ENCODE measurements around the gene SPIRE1.

Gene SPIRE1

GRCh38 chr18:12637901-12638643 is 19.8 kb downstream of the SPIRE1 start:
- H3K36me3 ChIP-seq (ENCODE audit: insufficient read depth, low read length): no peaks in the 10 kb centered on the region
- H3K9me3 ChIP-seq (ENCODE audit: insufficient read depth, low read length, severe bottlenecking): no peaks in the 10 kb centered on the region
- no peak overlapping the region for H3K4me3 ChIP-seq (ENCODE audit: low read depth in 1 of 2, low read length in 2 of 2)
- H3K27ac ChIP-seq (ENCODE audit: low read length): no peak overlapping the region
- H3K4me1 ChIP-seq (ENCODE audit: insufficient read depth, low read length): no peaks in the 10 kb centered on the region
- TF ChIP-seq CTCF (IDR thresholded peaks at IDR 0.05; ENCODE audit: borderline replicate concordance, extremely low read depth, low read length, poor library complexity, severe bottlenecking) (no peak), EZH2 (IDR thresholded peaks at IDR 0.05; ENCODE audit: borderline replicate concordance, low read depth, low read length, severe bottlenecking) (no peak)
- no peak overlapping the region for H3K4me2 ChIP-seq (ENCODE audit: insufficient read depth, low read length)
- H2AFZ ChIP-seq (ENCODE audit: low read depth, low read length): no peak overlapping the region
- DNase-seq (no peak), ATAC-seq (ENCODE audit: insufficient read depth, low read depth) (no peak)
- H3K9ac ChIP-seq (ENCODE audit: low read depth, low read length): no peak overlapping the region
- H3K79me2 ChIP-seq (ENCODE audit: insufficient read depth, low read length): no peaks in the 10 kb centered on the region
- no peaks in the 10 kb centered on the region for H4K20me1 ChIP-seq (ENCODE audit: insufficient read depth, low read length)
- H3K27me3 ChIP-seq (ENCODE audit: insufficient read depth, low read length, poor library complexity): no peaks in the 10 kb centered on the region

GRCh38 chr18:12637393-12637792 is 20.5 kb downstream of the SPIRE1 start:
- H3K9me3 ChIP-seq (ENCODE audit: insufficient read depth, low read length, severe bottlenecking): no peaks in the 10 kb centered on the region
- H3K9ac ChIP-seq (ENCODE audit: low read depth, low read length): no peak overlapping the region
- H4K20me1 ChIP-seq (ENCODE audit: insufficient read depth, low read length): no peaks in the 10 kb centered on the region
- H3K79me2 ChIP-seq (ENCODE audit: insufficient read depth, low read length): no peaks in the 10 kb centered on the region
- H3K4me3 ChIP-seq (ENCODE audit: low read depth in 1 of 2, low read length in 2 of 2): no peak overlapping the region
- no peak for TF ChIP-seq EZH2 (IDR thresholded peaks at IDR 0.05; ENCODE audit: borderline replicate concordance, low read depth, low read length, severe bottlenecking)
- TF ChIP-seq CTCF (IDR thresholded peaks at IDR 0.05; ENCODE audit: borderline replicate concordance, extremely low read depth, low read length, poor library complexity, severe bottlenecking): no peak
- no peaks in the 10 kb centered on the region for H3K4me1 ChIP-seq (ENCODE audit: insufficient read depth, low read length)
- H3K27ac ChIP-seq (ENCODE audit: low read length): no peak overlapping the region
- H2AFZ ChIP-seq (ENCODE audit: low read depth, low read length): no peak overlapping the region
- ATAC-seq (ENCODE audit: insufficient read depth, low read depth) (no peak), DNase-seq (no peak)
- no peaks in the 10 kb centered on the region for H3K36me3 ChIP-seq (ENCODE audit: insufficient read depth, low read length)
- no peak overlapping the region for H3K4me2 ChIP-seq (ENCODE audit: insufficient read depth, low read length)
- H3K27me3 ChIP-seq (ENCODE audit: insufficient read depth, low read length, poor library complexity): no peaks in the 10 kb centered on the region

DNA sequence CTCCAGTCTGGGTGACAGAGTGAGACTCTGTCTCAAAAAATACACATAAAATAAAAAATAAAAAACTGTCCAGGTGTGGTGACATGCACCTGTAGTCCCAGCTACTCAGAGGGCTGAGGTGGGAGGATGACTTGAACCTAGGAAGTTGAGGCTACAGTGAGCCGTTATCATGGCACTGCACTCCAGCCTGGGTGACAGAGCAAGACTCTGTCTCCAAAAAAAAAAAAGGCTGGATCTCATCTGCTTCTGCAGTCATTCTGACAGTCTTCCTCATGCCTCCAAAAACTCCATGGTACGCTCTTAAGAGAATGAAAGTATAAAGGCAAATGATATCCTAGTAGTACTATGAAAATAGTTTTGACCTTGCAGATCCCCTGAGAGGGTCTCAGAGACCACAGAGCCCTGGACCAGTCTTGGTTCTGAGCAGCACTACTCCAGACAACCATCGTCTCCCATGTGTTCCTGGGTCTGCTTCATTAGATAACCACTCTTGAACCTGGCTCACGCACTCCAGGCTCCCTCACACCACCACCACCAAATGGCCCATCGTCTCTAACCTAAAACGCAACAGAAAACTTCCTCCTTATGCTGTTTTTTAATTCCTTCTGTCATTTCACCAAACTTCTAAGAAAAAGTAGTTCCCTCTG is 26.0 kb downstream of the SPIRE1 start:
- no peak overlapping the region for H3K9ac ChIP-seq (ENCODE audit: low read depth, low read length)
- H3K9me3 ChIP-seq (ENCODE audit: insufficient read depth, low read length, severe bottlenecking): no peaks in the 10 kb centered on the region
- H3K4me1 ChIP-seq (ENCODE audit: insufficient read depth, low read length): no peaks in the 10 kb centered on the region
- H4K20me1 ChIP-seq (ENCODE audit: insufficient read depth, low read length): no peaks in the 10 kb centered on the region
- ATAC-seq (ENCODE audit: insufficient read depth, low read depth): no peak
- no peaks in the 10 kb centered on the region for H3K36me3 ChIP-seq (ENCODE audit: insufficient read depth, low read length)
- H3K4me3 ChIP-seq (ENCODE audit: low read depth in 1 of 2, low read length in 2 of 2): no peak overlapping the region
- no peaks in the 10 kb centered on the region for H3K27me3 ChIP-seq (ENCODE audit: insufficient read depth, low read length, poor library complexity)
- no peak for DNase-seq
- TF ChIP-seq EZH2 (IDR thresholded peaks at IDR 0.05; ENCODE audit: borderline replicate concordance, low read depth, low read length, severe bottlenecking) (no peak), CTCF (IDR thresholded peaks at IDR 0.05; ENCODE audit: borderline replicate concordance, extremely low read depth, low read length, poor library complexity, severe bottlenecking) (no peak)
- no peak overlapping the region for H2AFZ ChIP-seq (ENCODE audit: low read depth, low read length)
- no peak overlapping the region for H3K27ac ChIP-seq (ENCODE audit: low read length)
- no peaks in the 10 kb centered on the region for H3K79me2 ChIP-seq (ENCODE audit: insufficient read depth, low read length)
- H3K4me2 ChIP-seq (ENCODE audit: insufficient read depth, low read length): no peak overlapping the region
